GM19043 (cell line): ENCODE measurements around the gene PDAP1.
"Not testable (repeated sequence)": the region's sequence is repeated elsewhere in the genome, so short reads cannot be mapped to it uniquely, and the experiment has no call there.

Source experiments
- ATAC-seq: cut with Tn5 transposase; IDR thresholded peaks from one replicate; pipeline ENCODE4 v1.9.1; 2021; ENCODE audit warnings: low read depth; ENCODE audit not compliant: unreplicated experiment

PDAP1 gene

DNA sequence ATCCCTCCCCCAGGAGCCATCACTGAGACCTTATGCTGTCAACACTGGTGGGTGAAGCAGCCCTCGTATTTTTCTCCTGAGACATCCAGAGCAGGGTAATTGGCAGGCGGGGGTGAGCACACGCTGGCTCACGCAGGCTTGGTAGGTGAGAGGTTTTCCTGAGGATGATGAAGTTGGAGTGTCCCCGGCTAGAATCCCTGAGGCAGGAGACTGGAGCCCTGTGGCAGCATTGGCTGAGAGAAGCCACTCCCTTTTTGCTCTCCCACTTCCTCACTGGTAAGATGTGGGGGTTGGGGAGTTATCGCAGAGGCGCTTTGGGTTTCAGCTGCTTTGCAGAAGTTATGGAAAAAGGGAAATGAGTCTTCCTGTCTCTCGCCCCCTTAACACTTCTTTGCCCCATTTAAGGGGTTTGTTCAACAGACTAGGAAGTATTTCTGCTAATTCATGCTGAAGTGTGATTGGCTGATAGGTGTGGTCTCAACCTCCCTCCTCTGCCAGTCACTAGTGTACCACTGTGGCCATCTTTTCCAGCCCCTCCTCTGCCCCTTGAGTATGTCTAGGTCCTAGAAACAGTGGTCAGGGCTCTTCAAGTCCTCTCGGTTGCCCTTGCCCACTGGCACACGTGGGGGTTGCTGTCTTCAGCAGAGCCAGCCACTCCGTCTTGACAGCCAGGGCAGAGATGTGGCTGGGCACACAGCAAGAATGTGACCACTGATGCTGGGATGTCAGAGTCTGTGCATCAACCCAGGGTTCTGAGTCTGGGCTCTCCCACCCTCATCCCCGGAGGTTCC lies 28.2 kb downstream of the PDAP1 start:
- peak; percentile 44 for ATAC-seq

DNA sequence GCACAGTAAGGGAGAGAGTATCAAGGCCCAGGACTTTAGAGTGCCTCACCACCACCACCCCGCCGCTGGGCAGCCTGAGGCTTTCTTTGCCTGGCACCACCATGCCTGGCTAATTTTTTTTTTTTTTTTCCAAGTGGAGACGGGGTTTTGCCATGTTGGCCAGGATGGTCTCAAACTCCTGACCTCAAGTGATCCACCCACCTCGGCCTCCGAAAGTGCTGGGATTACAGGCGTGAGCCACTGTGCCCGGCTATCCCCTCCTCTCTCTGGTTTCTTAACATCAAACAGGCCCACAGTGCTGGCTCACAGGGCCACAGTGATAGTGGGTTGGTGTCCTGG lies 28.7 kb downstream of the PDAP1 start:
- ATAC-seq: not testable (repeated sequence)

DNA sequence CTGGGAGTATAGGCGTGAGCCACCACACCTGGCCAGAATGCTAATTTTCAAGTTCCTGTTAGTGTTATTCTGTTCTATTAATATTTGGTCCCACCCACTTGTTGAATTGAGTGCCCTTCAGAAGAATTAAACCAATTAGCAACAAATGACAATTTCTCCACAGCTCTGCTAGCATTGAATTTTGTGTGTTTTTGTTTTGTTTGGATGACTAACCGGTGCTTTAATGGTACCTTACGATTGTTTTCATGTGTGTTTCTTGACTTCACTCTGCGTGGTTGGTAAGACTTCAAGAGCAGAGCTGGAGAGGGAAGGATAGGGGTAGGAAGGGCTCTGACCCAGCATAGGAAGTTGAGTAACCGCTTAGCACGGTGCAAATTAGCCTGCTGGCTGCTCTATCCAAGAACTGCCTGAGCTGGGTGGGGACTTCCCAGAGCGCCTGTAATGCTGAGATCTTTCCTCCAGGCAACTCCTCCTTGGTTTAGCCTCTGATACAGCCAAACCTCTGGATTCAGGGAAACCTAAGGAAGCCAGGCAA lies 29.3 kb downstream of the PDAP1 start:
- no peak for ATAC-seq

DNA sequence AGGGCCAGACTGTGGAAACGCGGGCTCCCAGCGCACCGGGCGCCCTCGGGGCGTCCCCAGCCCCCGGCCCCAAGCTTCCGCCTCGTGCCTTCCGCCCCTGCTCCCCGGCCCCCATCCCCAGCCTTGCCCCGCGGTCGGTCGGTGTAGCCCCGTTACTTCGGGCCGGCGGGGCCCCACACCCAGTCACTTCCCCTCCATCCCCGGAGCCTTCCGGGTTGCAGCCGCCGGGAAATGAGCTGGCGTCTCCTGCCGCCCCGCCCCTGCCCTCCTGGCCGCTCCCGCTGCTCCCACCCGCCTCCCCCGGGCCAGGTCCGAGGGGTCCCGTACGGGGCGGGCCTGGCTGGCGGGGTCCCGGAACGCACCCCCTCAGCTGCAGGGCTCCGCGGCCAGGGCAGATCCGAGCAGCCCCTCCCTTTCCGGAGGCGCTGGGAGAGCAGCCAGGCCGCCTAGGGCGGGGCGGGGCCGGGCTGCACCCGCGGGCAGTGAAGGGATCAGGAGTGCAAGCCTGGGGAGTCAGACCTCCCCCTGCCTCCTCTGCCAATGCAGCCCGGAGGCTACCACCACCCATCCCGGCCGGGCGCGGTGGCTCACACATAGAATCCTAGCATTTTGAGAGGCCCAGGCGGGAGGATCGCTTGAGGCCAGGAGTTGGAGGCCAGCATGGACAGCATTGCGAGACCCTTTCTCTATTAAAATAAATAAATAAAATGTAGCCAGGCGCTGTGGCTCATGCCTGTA lies 33.2 kb downstream of the PDAP1 start:
- ATAC-seq: peak; percentile 37

DNA sequence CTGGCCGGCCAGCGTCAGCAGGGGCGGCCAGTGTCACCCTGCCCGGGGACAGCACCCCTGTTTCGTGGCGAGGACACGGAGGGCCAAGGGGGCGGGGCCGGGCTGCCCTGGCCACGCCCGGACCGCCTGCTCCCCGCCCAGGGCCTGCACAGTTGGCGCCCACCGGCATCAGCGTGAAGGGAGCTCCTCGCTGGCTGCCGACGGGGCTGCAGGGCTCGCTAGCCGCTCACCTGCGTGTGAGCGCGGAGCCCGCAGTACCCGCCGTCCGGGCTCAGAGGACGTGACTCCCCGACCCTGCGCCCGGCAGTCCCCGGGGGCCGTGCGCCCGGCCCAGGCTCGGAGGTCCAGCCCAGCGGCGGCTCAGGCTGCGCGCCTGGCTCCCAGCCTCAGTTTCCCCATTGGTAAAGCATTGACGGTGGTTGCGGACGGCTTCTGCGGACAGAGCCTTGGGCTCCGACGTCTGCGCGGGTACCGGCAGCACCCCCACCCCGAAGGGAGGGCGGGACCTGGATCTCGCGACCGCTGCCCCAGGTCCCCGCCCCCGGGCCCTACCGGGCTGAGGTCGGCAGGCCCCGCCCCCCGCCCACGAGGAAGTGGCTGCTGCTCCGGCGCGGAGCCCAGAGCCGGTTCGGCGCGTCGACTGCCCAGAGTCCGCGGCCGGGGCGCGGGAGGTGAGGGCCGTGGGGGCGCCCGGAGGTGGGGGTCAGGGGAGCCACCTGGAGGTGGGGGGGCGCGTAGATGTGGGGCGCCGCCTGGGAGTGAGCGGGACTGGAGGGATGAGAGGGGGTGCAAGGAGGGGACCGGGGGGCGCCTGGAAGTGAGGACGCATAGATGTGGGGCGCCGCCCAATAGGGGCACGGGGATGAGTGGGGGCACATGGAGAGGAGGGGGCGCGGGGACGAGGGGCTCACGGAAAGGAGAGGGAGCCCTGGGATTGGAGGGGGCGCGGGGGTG lies 34.0 kb downstream of the PDAP1 start, which contains the start of gene ARPC1B:
TSS of gene ARPC1B (plus strand) at position 620 of the 954 bp plus-strand sequence. CDS start 10,985 bp downstream, outside the sequence.
- ATAC-seq: peak; percentile 43

DNA sequence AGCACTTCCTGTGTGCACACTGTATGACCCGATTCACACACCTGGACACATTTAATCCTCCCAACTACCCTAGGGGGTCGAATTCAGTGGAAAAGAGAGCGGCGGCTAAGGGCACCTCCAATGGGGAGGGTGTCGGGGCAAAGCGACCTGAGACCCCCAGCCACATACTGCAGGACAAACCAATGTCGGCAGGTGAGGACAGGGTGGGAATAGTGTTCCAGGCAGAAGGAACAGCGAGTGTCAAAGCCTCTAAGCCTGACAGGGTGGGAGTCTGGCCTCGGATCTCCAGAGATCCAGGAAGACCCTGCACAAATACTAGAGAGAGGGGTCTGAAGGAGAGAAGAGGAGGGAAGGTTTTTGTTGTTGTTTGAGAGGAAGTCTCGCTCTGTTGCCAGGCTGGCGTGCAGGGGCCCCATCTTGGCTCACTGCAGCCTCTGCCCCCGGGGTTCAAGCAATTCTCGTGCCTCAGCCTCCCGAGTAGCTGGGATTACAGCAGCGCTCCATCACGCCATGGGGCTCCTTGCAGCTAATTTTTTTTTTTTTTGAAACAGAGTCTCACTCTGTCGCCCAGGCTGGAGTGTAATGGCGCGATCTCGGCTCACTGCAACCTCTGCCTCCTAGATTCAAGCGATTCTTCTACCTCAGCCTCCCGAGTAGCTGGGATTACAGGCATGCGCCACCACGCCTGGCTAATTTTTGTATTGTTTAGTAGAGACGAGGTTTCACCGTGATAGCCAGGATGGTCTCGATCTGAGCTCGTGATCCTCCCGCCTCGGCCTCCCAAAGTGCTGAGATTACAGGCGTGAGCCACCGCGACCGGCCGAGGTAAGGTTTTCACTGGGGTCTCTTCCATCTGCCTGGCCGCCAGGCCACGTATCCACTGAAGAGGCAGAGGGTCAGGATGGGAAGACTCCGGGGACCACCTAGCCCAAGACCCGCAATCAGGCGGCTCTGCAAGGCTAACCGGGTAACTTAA lies 35.0 kb downstream of the PDAP1 start:
- ATAC-seq: no peak

DNA sequence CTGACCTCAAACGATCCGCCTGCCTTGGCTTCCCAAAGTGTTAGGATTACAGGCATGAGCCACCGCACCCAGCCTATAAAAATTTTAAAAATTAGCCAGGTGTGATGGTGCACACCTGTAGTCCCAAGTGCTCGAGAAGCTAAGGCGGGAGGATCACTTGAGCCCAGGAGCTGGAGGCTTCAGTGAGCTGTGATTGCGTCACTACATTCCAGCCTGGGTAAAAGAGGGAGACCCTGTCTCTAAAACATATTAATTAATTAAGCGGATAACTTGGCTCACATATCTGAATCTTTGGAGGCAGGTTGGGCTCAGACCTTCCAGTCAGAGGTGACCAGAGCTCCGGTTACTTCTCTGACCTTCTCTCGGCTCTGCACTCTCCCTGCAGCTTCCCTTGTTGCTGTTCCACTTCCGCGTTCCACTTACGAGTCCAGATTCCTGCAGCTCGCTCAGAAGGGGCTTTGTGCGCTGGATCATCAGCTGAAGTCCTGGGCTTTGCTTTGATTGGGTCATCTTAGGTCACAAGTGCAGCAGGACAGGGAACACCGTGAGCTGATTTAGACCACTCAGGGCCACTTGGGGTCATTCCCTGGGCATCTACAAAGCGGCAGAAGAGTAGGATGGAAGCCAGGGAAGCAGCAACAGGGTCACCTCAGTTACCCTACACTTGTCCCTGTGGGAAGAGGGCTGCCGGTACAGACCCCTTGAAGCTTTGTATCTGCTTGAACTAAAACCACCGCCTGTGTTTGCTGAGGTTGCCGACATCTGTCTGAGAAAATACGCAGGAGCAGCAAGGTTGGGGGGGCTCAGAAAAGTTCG lies 35.9 kb downstream of the PDAP1 start:
- no peak for ATAC-seq

DNA sequence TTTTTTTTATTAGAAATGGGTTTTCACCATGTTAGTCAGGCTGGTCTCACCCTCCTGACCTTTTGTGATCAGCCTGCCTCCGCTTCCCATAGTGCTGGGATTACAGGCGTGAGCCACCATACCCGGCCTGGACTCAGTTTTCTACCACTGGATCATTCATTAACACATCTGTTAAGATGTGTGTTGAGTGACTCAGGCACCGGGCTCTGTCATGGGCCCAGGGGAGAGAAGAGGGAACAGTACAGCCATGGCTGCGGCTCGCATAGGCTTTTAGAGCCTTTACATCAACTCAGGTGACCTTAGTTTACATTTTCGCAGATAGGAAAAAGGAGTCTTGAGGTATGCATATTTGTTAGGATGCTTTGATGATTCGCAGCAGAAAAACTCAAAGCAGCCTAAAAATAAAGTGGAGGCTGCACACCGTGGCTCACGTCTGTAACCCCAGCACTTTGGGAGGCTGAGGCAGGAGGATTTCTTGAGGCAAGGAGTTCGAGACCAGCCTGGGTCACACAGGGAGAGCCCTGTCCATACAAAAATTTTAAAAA lies 36.9 kb downstream of the PDAP1 start:
- ATAC-seq: no peak

DNA sequence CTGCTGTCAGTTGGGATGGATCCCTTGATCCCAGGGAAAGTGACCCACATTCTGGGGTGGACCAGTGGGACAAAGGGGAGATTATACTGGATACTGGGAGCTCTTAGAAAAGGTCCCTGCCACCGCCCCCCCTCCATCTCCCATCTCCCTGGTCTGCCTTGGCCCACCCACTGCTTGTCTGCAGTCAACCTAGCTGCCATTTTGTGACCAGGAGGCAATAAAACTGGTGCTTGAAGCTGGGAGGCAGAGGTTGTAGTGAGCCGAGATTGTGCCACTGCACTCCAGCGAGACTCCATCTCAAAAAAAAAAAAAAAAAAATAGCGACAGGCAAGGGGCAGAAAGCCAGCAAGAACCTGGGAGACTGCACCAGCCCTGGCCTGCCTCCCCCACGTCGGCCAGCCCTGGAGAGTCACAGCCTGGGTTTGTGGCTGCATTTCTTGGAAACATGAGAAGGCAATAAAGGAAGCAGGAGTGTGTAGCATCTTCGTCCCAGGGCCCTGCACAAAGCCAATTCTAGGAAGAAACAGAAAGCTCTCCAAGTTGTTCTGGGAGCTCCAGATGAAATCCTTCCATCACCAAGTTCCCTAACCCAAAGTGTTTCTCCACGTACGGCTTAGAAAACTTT lies 38.5 kb downstream of the PDAP1 start:
- ATAC-seq: no peak

DNA sequence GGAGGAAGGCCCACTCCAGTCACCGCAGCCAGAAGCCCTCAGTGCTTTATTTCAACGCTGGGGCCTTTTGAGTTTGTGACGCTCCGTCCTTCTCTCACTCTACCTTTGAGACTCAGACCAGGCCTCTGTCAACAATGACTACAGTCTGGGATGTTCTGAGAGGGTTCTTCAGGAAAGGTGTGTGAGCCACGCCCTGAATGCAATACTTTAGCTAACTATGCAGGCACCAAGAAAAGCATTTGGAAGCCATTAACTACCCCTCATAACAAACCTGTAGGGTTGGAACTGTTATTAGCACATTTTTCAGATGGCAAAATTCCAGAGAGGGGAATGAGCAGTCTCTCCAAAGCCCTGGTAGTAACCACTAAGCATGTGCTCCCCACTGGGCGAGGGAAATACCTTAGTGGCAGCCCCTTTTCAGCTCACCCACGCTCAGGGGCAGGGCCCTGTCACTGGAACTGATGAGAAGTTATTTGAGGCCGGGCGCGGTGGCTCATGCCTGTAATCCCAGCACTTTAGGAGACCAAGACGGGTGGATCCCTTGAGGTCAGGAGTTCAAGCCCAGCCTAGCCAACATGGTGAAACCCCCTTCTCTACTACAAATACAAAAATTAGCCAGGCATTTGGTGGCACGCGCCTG lies 39.5 kb downstream of the PDAP1 start:
- no peak for ATAC-seq

DNA sequence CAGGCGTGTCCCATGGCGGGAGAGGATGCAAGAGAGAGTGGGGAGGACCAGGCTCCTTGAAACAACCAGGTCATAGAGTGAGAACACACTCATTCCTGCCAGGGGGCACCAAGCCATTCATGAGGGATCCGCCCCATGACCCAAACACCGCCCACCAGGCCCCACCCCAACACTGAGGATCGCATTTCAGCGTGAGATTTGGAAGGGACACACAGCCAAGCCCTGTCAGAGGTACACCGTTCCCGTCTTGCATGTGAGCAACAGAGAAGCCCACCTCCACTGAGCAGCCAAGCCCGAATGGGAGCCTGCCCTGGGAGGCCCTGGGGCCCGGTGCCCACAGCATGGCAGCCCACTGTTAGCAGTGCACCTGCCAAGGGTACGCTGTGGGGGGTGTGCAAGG lies 41.8 kb downstream of the PDAP1 start:
- ATAC-seq: no peak

DNA sequence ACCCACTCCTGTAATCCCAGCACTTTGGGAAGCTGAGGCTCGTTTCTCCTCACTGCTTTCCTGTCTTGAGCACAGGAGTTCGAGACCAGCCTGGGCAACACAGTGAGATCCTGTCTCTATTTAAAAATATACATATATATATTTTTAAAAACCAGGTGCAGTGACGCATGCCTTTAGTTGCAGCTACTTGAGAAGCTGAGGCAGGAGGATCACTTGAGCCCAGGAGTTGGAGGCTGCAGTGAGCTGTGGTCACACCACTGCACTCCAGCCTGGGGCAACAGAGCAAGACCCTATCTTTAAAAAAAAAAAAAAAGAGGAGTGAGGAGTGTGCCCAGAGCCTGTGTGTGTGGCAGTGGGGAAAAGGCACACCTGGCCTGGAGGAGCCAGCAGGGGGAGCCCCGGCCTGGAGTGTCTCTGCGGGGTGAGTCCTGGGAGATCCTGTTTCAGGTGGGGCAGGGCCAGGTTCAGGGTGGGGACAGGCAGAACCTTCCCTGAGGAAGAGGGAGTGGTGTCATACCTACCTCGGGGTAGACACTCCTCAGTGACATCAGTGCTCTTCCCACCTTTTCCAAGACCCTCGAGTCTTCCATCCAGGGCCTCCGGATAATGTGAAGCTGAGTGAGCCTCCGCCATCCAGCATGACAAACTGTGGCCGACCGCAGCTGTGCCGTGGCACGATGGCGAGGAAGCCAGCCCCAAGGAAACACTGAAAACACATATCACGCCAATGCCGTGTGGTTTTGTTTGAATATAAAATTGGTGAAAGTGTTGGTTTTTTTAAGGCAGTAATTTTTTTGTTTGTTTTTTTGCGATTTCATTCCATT lies 42.9 kb downstream of the PDAP1 start:
- ATAC-seq: no peak

DNA sequence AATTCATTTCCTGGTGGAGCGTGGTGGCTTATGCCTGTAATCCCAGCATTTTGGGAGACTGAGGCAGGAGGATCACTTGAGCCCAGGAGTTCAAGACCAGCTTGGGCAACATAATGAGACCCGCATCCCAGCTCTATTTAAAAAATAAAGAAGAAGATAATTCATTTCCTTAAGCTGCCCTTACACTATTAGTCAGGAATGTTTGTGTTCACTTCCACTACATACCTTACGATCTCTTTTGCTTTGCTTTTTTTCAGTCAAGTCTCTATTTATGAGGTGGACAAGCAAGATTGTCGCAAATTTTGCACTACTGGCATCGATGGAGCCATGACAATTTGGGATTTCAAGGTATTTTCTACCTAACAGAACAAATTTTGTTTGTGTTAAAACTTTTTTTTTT lies 45.1 kb downstream of the PDAP1 start:
- no peak for ATAC-seq

DNA sequence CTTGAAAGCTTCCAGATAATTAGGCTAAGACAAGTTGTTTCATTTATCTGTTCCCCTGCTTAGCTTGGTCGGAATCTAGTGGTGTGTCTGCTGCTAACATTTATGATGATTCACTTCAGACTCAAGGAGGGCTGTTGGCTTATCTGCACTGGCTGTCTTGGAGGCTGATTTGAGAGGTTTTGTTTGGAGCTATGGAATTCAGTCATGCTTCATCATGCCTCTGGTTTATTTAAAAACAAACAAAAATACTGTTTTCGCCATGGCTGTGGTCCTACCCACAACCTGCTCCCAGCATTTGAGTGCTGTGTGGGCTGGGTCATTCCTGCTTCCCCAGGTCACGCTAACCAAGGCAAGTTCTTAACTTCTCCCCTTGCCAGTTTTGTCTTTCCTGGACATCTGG lies 45.6 kb downstream of the PDAP1 start:
- ATAC-seq: no peak

DNA sequence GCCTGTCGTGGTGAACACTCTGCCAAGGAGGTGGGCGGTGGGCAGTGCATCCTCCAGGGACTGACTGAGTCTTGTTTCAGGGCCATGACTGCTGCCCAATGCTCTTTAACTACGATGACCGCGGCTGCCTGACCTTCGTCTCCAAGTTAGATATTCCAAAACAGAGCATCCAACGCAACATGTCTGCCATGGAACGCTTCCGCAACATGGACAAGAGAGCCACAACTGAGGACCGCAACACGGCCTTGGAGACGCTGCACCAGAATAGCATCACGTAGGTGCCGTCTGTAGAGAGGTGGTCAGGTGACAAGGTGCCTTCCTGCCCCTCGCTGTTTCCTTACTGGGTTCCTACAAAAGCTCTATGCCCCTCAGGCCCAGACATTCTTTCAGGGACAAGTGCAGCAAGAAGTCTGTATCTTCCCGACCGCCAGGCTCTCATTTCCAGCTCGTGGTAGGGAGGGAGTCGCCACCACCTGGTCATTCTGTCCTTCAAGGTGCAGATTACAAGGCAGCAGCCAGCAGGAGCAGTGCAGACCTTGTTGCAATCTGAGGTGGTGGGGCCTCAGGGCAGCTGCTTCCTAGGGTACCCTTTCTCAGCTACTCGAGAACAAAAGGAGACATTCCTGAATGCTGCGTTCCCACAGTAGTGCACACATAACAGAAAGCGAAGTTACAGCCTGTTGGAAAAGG lies 48.8 kb downstream of the PDAP1 start:
- no peak for ATAC-seq

DNA sequence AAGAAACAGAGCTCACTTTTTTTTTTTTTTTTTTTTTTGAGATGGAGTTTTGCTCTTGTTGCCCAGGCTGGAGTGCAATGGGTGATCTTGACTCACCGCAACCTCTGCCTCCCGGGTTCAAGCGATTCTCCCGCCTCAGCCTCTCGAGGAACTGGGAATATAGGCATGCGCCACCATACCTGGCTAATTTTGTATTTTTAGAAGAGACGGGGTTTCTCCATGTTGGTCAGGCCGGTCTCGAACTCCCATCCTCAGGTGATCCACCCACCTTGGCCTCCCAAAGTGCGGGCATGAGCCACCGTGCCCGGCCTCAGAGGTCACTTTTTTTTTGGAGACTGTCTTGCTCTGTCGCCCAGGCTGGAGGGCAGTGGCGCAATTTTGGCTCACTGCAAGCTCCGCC lies 49.9 kb downstream of the PDAP1 start:
- not testable (repeated sequence) for ATAC-seq
